KG1 (cell line): ENCODE measurements around the gene CCNY.
"Not testable (repeated sequence)": the region's sequence is repeated elsewhere in the genome, so short reads cannot be mapped to it uniquely, and the experiment has no call there.

ENCODE experiments used
- DNase-seq: peaks from one replicate; lab custom pipeline; 2025; lab: John Stamatoyannopoulos, UW

The CCNY gene

DNA sequence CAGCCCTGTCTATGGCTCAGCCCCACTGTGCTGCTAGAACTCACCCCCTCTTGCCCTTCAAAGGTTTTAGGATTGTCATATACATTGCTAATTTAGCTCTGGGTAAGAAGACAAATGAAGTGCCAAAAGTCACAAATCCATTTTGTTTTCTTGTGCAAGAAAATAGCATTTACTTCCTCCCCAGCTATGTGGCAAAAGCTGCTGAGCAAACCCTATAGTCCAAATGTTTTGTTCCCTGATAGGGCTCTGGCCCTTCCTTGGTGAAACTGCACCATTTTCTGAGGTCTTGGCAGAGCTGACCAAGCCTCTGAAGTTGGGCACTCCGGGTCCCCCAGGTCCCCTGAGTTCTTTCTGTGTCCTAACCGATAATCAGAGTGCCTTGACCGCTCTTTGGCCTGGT, 184.7 kb downstream of the CCNY start:
- no peak for DNase-seq

DNA sequence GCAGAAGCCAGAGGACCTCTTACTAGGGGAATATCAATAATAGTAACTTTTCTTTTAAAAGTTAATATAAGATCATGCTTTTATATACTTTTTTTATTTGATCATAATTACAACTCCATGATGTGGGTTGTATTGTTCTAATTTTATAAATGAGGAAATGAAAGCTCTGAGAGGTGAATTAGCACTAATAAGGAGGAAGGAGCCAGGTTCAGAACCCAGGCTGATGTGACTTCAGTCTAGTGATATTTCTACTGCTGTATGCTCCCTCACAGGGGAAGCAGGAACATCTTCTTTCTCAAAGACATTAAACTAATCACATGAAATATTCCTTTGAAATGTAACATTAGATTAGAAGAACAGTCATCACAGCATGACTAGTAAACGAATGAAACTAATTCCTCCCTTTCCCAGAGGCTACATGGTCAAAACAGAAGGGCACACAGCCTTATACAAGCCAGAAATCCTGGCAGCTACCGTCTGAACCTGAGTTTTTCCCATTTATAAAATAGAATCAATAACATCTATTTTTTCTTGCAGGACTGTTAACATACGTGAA, 187.4 kb downstream of the CCNY start:
- no peak for DNase-seq

DNA sequence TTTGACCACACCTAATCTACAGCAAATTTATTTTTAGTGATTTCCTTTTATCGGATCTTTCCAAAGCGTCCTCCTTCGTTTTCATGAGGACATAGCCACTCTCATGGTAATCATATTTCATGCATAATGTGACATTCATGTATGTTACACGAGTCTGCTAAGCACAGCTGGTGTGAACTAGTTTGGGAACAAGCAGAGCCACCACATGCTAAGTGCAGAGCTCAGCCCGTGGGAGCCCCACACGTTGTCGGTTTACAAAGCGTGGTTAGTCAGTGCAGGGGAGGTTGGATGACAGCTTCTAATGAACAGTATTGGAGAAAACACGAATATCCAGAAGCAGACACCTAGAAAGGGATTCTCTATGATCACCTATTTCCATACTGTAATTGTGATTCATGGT, 190.4 kb downstream of the CCNY start:
- no peak for DNase-seq

DNA sequence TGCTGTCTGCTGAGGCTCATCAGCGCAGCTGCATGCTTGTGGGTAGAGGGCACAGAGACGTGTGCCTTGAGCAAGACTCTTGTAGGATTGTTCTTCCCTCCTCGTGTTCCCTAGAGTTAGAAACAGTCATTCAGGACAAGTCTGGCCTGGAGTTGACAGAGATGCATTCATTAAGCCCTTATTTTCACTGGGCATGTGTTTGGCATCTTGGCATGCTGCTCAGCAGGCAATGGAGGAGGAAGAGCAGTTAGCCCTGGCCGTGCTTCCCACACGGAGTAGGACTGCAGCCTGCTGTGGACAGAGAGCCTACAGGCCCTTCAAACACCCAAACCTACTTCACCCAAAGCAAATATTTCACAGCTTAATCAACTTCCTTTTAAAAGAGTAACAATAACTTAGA, 195.8 kb downstream of the CCNY start:
- no peak for DNase-seq

DNA sequence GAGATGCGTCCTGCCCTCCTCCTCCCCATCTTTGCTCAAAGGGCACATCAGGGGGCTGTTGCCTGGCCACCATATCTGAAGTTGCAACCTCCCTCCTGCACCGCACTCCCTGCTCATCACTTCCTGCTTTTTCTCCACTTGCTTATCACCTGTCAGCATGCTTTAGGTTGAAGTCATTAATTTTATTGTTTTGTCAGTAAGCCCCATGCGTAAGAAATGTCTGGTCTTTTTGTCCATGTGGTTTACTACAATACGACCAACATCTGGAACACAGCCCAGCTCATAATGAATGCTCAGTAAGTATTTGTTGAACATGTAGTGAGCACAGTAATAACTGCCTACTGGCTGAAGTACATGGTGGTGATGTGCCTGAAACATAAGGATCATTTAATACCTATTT, 197.3 kb downstream of the CCNY start:
- no peak for DNase-seq

DNA sequence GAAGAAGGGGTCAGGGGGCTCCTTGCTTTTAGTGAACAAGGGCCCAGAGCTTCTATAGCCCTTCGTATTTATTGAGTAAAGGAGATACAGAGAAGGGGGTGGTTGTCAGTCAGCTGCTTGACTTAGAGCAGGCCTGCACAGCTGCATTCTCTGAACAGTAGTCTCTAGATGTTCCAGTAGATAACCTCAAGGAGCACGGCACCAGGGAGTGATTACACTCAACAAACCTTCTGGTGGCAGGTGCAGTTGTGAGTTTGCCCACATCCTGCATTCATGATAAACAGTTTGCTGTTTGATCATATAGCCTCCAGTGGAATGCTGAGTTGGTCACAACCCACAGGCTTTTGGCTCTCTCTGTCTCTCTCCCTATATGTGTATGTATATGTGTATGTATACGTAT, 198.8 kb downstream of the CCNY start:
- DNase-seq = no peak

DNA sequence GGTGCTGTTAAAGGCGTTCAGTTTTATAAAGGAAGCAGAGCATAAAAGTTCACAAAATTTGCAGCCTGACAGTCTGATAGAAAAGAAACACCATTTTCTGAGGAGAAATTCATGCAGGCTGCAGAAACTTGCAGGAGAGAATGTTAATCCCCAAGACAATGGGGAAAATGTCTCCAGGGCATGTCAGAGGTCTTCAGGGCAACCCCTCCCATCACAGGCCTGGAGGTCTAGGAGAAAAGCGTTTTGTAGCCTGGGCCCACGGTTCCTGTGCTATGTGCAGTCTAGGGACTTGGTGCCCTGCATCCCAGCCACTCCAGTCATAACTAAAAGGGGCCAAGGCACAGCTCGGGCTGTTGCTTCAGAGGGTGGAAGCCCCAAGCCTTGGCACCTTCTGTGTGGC, 200.5 kb downstream of the CCNY start:
- DNase-seq = no peak

DNA sequence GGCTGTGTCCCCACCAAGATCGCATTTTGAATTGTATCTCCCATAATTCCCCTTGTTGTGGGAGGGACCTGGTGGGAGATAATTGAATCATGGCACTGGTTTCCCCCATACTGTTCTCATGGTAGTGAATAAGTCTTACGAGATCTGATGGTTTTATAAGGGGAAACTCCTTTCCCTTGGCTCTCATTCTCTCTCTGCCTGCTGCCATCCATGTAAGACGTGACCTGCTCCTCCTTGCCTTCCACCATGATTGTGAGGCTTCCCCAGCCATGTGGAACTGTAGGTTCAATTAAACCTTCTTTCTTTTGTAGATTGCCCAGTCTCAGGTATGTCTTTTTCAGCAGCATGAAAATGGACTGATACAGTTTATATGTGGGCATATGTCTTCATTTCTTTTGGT, 201.6 kb downstream of the CCNY start:
- DNase-seq = not testable (repeated sequence)

DNA sequence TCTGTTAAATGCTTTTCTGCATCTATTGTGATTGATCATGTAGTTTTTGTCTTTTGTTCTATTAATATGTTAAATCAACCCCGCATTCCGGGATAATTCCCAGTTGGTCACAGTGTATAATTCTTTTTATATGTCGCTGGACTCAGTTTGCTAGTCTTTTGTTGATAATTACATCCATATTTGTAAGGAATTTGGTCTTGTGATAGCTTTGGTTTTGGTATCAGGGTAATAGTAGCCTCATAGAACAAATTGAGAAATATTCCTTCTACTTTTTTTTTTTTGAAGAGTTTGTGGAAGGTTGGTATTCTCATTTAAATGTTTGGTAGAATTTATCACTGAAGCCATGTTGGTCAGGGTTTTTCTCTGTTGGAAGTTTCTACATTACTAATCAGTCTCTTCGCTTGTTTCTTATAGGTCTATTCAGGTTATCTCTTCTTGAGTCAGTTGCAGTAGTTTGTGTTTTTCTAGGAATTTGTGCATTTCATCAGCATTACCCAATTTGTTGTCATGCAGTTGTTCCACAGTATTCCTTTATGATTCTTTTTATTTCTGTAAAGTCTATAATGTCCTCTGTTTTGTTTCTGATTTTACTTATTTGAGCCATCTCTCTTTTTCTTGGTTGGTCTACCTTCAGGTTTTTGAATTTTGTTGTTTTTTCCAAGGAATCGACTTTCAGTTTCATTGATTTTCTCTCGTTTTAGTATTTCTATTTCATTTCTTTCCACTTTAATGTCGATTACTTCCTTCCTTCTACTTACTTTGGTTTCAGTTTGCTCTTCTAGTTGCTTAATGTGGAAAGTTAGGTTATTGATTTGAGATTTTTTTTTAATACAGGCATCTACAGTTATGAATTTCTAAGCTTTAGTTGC, 204.2 kb downstream of the CCNY start:
- DNase-seq = no peak

DNA sequence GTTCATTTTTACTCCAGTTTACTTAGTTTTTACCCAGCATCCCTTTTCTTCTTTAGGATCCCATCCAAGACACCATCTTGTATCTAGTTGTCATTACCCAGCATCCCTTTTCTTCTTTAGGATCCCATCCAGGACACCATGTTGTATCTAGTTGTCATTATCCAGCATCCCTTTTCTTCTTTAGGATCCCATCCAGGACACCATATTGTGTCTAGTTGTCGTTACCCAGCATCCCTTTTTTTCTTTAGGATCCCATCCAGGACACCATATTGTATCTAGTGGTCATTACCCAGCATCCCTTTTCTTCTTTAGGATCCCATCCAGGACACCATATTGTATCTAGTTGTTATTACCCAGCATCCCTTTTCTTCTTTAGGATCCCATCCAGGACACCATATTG, 205.4 kb downstream of the CCNY start:
- no peak for DNase-seq

DNA sequence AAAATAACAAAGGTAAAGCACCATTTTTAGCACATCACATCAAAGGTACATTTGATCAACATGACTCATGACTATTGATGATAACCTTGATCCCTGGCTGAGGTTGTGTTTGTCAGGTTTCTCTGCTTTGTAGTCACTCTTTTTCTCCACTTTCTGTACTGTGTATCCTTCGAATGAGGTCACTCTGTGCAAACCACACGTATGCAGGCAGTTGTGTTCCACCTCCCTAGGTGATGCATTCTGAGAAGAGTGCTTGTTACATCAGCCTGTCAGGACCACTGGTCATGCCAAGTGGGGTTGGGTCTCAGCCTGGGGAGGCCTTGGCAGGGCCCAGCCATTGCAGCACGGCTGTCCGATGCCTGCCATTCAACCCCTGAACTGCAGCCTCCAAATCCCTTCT, 206.0 kb downstream of the CCNY start:
- DNase-seq = no peak

DNA sequence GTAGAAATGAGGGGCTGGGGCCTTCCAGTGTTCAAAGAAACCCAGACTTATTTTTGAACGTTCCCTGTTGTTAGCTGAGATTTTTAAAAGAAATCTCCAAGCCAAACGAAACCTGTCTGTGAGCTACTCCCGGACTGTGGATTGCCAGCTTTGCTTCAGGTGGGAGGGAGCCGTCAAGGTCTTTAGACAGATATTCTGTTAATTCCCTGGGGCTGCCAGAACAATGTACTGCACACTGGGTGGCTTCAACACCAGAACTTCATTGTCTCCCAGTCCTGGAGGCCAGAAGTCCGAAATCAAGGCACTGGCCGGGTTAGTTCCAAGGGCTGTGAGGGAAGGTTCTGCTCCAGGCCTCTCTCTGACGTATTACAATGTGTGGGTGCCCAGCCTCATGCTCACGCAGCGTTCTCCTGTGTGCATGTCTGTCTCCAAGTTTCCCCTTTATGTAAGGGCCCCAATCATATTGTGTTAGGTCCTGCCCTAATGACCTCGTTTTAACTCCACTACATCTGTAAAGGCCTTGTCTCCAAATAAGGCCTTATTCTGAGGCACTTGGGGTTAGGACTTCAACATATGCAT, 208.9 kb downstream of the CCNY start:
- no peak for DNase-seq

DNA sequence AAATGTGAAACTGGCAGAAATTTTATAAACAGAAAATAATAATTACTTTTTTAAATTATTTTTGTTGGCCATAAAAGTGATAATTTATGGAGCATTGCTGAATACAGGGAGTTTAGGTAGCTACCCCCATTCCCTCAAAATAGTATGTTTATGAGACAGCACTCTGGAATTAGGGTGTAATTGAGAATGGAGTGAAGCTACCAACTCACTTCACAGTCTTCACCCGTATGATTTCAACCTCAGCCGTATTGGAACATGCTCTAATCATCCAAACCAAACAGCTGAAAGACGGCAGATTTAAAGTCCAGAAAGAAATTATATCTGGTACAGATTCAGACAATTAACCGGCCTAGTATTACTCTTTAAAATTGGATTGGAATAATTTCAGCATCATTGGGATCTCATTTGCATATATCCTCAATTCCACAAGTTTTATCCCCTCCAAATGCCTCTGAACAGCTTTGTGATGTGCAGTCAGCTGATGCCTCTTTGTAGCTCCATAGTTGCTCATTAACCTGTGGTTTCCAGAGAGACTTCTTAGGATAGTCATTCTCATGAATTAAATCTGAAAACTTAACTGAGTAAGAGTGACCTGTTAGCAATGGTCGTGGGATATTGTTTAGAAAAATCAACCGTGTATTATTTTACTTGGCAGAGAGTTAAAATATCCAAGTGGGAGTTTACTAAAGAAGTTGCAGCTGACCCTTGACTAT, 209.7 kb downstream of the CCNY start:
- DNase-seq = no peak

DNA sequence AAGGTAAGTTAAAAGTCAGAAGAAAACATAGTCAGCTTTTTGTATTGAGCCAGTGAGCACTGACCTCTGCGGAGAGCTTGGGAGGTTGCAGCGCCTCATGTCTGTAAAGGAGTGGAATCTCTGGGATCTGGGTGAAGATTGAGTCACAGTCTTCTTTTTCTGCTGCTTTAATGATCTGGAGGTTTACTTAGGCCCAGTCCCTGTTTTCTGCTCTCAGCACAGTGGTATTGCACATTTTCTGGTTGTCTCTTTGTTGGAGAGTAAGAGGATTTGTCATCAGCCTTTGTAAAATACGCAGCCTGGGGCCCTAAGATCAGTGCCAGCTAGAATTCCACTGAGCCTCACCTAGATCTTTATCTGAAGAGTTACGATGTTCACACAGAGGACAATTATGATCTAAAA, 210.5 kb downstream of the CCNY start:
- no peak for DNase-seq

DNA sequence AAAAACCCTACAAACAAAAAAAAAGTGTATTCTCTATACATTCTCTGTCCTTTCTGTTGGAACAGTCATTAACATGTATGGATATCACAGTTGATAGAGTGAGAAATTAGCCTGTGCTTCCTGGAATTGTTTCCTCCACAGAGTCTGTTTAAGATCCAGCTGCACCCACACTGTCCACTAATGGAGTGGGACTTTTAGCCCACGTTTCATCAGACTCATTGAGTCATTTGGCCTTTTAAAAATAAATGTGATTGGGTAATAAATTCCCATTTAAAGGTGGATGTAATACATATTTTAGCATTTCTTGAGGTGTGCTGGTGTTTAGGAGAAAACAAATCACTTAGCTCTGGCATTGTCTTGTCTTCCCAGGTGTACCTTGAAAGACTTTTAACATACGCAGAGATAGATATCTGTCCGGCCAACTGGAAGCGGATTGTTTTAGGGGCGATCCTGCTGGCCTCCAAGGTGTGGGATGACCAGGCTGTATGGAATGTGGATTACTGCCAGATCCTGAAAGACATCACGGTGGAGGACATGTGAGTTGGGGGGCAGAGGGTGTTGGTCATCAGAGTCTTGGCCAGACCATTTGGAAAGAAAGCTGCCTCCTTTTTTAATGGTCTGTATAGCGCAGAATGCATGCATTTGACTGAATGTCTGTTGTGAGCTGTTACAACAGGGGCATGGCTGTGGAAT, 216.5 kb downstream of the CCNY start:
- no peak for DNase-seq

DNA sequence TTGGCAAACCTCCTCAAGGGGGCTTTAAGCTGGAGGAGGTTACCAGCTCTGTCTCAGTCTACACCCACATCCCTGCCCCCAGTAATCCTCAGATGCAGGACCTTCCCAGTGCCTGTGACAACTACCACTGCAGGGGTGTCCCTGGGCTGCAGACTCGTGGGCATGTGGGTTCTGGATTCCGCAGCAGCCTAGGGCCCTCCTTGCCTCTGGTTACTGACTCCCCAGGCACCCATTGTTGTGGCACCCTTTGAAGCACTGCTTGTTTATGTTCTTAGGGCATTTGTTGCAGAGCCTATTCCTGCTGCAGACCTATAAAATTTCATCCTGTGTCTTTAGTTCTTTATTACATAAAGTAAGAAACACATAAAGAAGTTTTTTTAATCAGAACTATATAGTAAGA, 217.7 kb downstream of the CCNY start:
- DNase-seq = no peak

DNA sequence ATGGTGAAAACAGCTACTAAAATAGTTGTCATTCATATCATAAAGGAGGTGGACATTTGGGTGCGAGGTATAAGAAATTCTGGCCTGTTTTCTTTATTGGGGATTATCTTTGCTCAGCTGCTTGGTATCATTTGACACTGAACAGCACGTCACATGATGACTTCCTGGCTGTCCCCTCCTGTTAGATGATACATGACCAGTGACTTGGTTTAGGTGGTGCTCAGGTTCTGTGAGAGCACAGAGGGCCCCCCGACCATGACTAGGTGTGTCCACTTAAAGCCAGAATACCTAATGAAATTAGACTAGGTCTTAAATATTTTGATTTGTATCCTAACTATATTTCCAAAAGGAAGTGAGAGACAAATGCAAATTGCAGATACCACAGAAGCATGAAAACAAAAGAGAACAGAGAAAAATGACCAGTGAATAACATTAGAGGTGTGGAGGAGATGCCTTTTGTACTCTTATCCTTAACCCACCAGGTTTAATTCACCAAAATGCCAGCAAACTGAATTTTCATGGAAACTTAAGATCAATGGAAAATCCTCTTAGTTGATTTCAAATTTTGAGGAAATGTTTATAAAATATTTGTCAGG, 218.2 kb downstream of the CCNY start:
- no peak for DNase-seq

DNA sequence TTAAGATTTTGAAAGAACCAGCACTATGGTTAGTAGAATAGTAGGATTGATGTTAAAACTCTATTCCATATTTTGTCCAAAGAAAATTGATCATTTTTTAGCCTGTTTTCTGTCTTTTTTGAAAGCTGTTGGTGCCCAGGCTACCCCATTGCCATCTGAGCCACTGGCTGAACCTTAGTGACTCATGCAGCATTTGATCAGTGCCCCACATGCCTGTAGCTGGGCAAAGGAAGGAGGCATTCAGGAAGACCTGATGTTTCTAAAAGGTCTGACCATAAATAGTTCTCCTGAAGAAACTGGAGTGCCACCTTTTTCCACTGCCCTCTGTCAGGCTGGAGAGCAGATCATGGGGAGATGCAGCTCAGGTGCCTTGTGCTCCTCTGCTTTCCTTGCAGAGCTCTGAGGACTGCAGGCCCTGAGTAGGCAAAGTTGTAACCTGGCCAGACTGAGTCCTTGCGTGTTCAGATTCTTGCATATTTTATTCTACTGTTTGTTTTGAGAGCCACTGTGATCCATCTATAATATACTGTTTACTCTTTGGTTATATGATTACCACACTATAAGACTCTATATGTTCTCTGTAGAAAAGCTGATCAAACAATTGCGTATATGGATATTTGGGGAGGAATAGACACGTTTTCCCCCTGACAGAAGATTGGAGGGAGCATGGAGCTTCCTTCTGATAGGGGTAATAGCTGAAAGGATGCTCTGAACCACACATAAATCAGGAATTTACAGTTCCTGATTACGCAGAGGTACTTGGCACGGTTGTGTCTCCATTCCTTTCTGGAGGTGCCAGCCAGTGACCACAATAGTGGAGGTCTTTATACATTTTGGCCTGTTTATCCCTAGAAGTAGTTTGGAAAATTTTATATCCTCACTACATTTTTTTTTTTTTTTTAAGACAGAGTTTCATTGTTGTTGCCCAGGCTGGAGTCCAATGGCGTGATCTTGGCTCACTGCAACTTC, 219.9 kb downstream of the CCNY start:
- DNase-seq = no peak

DNA sequence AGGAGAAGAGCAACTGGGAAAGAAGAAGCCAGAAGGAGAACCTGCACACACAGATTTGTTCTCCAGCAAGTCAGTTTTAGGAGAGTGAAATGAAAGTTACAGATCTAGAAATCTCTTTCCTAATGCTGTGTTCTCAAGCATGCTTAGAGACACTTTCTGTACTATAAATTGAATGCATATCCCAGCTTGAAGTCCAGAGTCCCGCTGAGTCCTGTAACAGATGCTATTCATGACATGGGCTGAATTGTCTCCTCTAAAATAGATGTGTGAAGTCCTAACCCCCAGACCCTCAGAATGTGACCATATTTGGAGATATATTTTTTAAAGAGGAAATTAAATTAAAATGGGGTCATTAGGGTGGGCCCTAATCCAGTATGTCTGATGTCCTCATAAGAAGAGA, 222.0 kb downstream of the CCNY start:
- DNase-seq = no peak

DNA sequence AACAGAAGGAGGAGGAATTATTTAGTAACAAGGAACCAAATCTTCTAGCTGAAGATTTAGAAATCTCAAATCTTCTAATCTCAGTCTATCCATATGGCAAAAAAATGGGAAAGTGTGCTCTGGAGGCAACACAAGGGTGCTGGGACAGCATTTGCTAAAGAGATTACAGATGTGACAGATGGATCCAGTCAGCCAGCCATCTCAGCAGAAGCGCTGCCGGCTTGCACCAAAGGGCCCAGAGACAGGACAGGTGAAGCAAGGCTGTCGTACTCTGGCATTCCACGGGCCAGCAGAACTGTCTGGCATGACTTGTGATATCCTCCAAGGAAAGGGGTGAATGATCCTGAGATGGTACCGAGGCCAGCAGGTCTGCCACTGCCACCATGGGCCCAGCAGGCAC, 223.1 kb downstream of the CCNY start:
- DNase-seq = no peak

DNA sequence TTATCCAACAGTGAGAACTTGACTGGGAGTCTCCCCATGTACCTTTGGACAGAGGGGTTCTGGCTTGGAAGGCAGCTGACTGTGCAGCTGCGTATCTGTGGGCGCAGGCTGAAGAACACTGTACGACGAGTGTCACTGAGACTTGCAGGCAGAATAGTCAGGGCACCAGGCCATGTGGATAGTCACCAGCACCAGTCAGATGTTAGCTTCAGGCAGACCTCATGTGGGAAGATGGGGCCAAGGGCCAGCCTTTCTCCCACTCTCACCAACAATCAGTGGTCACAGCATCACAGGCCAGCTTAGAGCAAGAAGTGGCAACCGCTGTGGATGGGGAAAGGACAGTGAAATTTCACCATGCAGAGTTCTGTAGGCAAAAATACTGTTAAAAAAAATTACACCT, 225.4 kb downstream of the CCNY start:
- DNase-seq = no peak
